Panc1 (cell line): ENCODE results near the gene HTT. TPM values are rescaled to one million over a fixed set of nuclear protein-coding genes. Genes with fewer than 3 reads are reported as not detected.

Experiments
- ATAC-seq: fragments of 200-7000 bp; cut with Tn5 transposase; 2 replicates; pipeline ENCODE4 v1.9.1; 2020; ENCODE audit warnings: mild to moderate bottlenecking, moderate library complexity
- BruUV-seq: library from RNA; stranded (reverse); fragments of 400-500 nt; replicated peaks from 2 replicates; lab custom pipeline; 2021; lab: Mats Ljungman, UMichigan
- CTCF ChIA-PET: fragments of 300-600 bp; sonication (Branson Sonifier 250); formaldehyde crosslinking; loops from one replicate; lab custom pipeline; 2022; ENCODE audit warnings: antibody characterized with exemption; lab: Charles Lee
- POLR2A ChIA-PET: fragments of 300-600 bp; sonication (Branson Sonifier 250); formaldehyde crosslinking; loops from one replicate; lab custom pipeline; 2022; ENCODE audit warnings: antibody characterized with exemption; lab: Charles Lee
- DNase-seq: peaks from one replicate; pipeline ENCODE4 v3.0.0-alpha.2; 2010; ENCODE audit warnings: low read depth, low spot score
- H3K27ac ChIP-seq: 2 replicates; pipeline ENCODE4 v1.5.1; 2011; ENCODE audit warnings: mild to moderate bottlenecking, low read length, inconsistent platforms
- H3K27me3 ChIP-seq: fragments of 200-500 bp; sonication (Bioruptor generic); 2 replicates; pipeline ENCODE4 v1.6.0; 2014; ENCODE audit warnings: low read length, inconsistent platforms; ENCODE audit not compliant: control insufficient read depth, insufficient read depth
- H3K36me3 ChIP-seq: fragments of 200-500 bp; sonication (Bioruptor generic); 2 replicates; pipeline ENCODE4 v1.5.1; 2014; ENCODE audit warnings: inconsistent platforms, mild to moderate bottlenecking, low read length, moderate library complexity; ENCODE audit not compliant: control insufficient read depth, insufficient read depth
- H3K4me1 ChIP-seq: 2 replicates; pipeline ENCODE4 v1.5.1; 2011; ENCODE audit warnings: inconsistent platforms, mild to moderate bottlenecking, low read length, moderate library complexity; ENCODE audit not compliant: control insufficient read depth, insufficient read depth
- H3K4me3 ChIP-seq, 2 experiments: 2 replicates each; pipeline ENCODE4 v1.5.1; 2011 to 2012; ENCODE audit warnings: low read depth in 2 of 2, low read length in 2 of 2, mild to moderate bottlenecking in 2 of 2, inconsistent platforms in 1 of 2, moderate library complexity in 1 of 2
- H3K9me3 ChIP-seq: fragments of 200-500 bp; sonication (Bioruptor generic); 2 replicates; pipeline ENCODE4 v1.5.1; 2014; ENCODE audit warnings: low read depth, mild to moderate bottlenecking, inconsistent platforms, low read length, moderate library complexity; ENCODE audit not compliant: control insufficient read depth, insufficient read depth
- POLR2AphosphoS5 ChIP-seq: IDR thresholded peaks from 2 replicates; pipeline ENCODE4 v1.6.1; 2012; ENCODE audit warnings: mild to moderate bottlenecking, low read depth, low read length, moderate library complexity
- REST ChIP-seq, 2 experiments: IDR thresholded peaks; 2 replicates each; pipeline ENCODE4 v1.6.1; 2011 to 2012; ENCODE audit warnings: low read depth in 2 of 2, control low read depth in 1 of 2, low read length in 1 of 2, mild to moderate bottlenecking in 1 of 2, moderate library complexity in 1 of 2; ENCODE audit not compliant: insufficient read depth in 1 of 2
- SIN3A ChIP-seq: IDR thresholded peaks from 2 replicates; pipeline ENCODE4 v1.6.1; 2012; ENCODE audit warnings: low read depth, mild to moderate bottlenecking, low read length, moderate library complexity, borderline replicate concordance; ENCODE audit not compliant: insufficient read depth
- TCF7L2 ChIP-seq: IDR thresholded peaks from 2 replicates; pipeline ENCODE4 v1.6.1; 2011; ENCODE audit warnings: mild to moderate bottlenecking, low read depth, low read length, inconsistent platforms
- in situ Hi-C: cut with HindIII; loops from 2 replicates; pipeline ENCODE4 v1.10.0; 2016; ENCODE audit warnings: low sequenced_read_pairs, low pct_unique_long_range_greater_than_20kb
- intact Hi-C: fragments of 100-400 bp; cut with micrococcal nuclease; formaldehyde crosslinking; loops from one replicate; pipeline ENCODE4 v1.10.0; 2022; ENCODE audit not compliant: unreplicated experiment
- total RNA-seq: library from RNA; stranded (reverse); gene quantifications from one replicate; pipeline ENCODE4 v1.2.1, GENCODE V29; 2021; ENCODE audit not compliant: unreplicated experiment
- TF ChIP-seq, protein P1 (sequence below): fragments of 450-650 bp; IDR thresholded peaks from 2 replicates; pipeline ENCODE4 v1.5.1; 2017; ENCODE audit warnings: mild to moderate bottlenecking

HTT gene
- total RNA-seq, 1 experiment from 2014 or later: 24.7 TPM

DNA sequence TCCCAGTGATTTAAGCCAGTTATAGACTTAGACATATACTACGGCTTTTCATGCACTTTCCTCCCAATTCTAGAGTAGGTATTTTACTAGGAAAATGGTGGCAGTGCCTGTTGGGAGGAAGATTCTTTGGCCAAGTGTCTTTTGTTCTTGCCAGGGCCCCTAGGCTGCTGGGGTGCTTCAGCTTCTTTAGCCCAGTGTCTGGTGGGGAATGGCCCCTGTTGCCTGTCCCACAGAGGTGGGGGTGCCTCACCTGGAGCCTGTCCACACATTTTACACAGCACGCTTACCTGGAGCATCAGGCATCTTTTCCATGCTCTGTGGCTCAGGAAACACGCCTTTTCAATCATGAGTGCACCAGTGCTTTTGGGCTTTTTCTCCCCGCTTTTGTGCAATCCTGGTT is 141.3 kb downstream of the HTT start:
- Histone ChIP-seq H3K27ac (no peak overlapping the region), H3K27me3 (no peaks in the 10 kb centered on the region), H3K9me3 (no peaks in the 10 kb centered on the region), H3K4me3 (no peak overlapping the region), H3K36me3 (no peaks in the 10 kb centered on the region; the same call in 1 of the 2 replicates), H3K4me1 (no peaks in the 10 kb centered on the region)
- BruUV-seq: no TSS peak
- POLR2A ChIA-PET: no interaction called here
- TF ChIP-seq SIN3A (no peak), POLR2AphosphoS5 (no peak)
- DNase-seq (no peak), ATAC-seq (no peak)
- in situ Hi-C loops (no loop called here), intact Hi-C loops (no loop called here)
- CTCF ChIA-PET: no interaction called here

DNA sequence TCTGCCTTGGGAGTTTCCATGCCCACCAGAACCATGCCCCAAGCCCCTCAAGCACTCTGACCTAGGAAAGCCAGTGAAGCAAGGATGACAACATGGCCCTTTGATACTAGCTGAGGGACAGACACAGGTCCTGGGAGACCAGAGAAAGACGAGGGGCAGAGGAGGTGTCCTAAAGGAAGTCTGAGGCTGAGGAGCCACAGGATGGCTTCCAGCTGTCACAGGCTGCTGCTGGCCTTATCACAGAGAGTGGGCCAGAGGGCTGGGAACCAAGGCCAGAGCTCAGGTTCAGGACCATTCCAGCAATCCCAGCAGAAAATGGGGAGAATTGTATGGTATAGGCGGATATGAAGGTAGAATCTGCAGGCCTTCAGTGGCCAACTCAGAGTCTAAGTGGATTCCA is 142.8 kb downstream of the HTT start:
- BruUV-seq: no TSS peak
- CTCF ChIA-PET: no interaction called here
- intact Hi-C loops (no loop called here), in situ Hi-C loops (no loop called here)
- TF ChIP-seq, protein P1, sequence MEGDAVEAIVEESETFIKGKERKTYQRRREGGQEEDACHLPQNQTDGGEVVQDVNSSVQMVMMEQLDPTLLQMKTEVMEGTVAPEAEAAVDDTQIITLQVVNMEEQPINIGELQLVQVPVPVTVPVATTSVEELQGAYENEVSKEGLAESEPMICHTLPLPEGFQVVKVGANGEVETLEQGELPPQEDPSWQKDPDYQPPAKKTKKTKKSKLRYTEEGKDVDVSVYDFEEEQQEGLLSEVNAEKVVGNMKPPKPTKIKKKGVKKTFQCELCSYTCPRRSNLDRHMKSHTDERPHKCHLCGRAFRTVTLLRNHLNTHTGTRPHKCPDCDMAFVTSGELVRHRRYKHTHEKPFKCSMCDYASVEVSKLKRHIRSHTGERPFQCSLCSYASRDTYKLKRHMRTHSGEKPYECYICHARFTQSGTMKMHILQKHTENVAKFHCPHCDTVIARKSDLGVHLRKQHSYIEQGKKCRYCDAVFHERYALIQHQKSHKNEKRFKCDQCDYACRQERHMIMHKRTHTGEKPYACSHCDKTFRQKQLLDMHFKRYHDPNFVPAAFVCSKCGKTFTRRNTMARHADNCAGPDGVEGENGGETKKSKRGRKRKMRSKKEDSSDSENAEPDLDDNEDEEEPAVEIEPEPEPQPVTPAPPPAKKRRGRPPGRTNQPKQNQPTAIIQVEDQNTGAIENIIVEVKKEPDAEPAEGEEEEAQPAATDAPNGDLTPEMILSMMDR: no peak
- TF ChIP-seq SIN3A: no peak
- TF ChIP-seq POLR2AphosphoS5: no peak
- no peak for TF ChIP-seq TCF7L2
- no peak for TF ChIP-seq REST (IDR thresholded peaks at IDR 0.05; ENCODE audit: insufficient read depth in 1 of 2, low read depth in 2 of 2, low read length in 1 of 2)
- ATAC-seq (no peak), DNase-seq (no peak)
- H3K27me3 ChIP-seq: no peaks in the 10 kb centered on the region
- H3K4me1 ChIP-seq: no peaks in the 10 kb centered on the region
- no peaks in the 10 kb centered on the region for H3K9me3 ChIP-seq
- H3K27ac ChIP-seq: no peak overlapping the region
- no peak overlapping the region for H3K4me3 ChIP-seq
- H3K36me3 ChIP-seq: no peaks in the 10 kb centered on the region
- POLR2A ChIA-PET: no interaction called here

DNA sequence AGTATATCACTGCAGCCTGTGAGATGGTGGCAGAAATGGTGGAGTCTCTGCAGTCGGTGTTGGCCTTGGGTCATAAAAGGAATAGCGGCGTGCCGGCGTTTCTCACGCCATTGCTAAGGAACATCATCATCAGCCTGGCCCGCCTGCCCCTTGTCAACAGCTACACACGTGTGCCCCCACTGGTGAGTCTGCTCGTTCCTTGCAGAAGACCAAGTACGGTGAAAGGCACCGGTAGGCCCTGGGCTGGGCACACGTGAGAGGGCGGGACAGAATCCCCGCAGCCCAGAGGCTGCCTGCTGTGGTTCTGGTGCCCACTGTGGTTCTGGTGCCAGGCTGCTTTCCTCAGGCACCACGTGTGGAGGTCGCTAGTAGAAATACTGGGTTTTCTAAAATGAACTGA is 143.3 kb downstream of the HTT start:
- no peaks in the 10 kb centered on the region for H3K27me3 ChIP-seq
- CTCF ChIA-PET: no interaction called here
- in situ Hi-C loops (no loop called here), intact Hi-C loops (no loop called here)
- no peaks in the 10 kb centered on the region for H3K4me1 ChIP-seq
- no TSS peak for BruUV-seq
- no peaks in the 10 kb centered on the region for H3K9me3 ChIP-seq
- DNase-seq: no peak
- POLR2A ChIA-PET: no interaction called here
- TF ChIP-seq POLR2AphosphoS5 (no peak), SIN3A (no peak), TCF7L2 (no peak), REST (IDR thresholded peaks at IDR 0.05; ENCODE audit: insufficient read depth in 1 of 2, low read depth in 2 of 2, low read length in 1 of 2) (no peak)
- TF ChIP-seq, protein P1: no peak
- H3K36me3 ChIP-seq: no peaks in the 10 kb centered on the region
- H3K27ac ChIP-seq: no peak overlapping the region
- H3K4me3 ChIP-seq: no peak overlapping the region
- no peak for ATAC-seq
